ENCODE results near the gene SCAF4.
"Not testable (repeated sequence)": the region's sequence is repeated elsewhere in the genome, so short reads cannot be mapped to it uniquely, and the experiment has no call there.

SCAF4 gene

DNA sequence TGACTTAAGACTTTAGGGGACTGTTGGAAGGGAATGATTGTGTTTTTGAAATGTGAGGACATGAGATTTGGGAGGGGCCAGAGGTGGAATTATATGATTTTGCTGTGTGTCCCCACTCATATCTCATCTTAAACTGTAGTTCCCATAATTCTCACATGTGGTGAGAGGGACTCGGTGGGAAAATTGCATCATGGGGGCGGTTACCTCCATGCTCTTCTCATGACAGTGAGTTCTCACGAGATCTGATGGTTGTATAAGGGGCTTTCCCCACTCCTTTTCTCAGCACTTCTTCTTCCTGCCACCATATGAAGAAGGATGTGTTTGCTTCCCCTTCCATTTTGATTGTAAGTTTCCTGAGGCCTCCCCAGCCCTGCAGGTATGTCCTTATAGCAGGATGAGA lies 35.0 kb upstream of the SCAF4 start:
- Histone ChIP-seq H3K36me3 (no peaks in the 10 kb centered on the region), H3K4me2 (no peak overlapping the region), H4K20me1 (no peaks in the 10 kb centered on the region), H3K27me3 (no peaks in the 10 kb centered on the region), H3K4me1 (no peaks in the 10 kb centered on the region), H3K9ac (no peak overlapping the region), H3K4me3 (no peak overlapping the region), H3K9me3 (peaks cover 10% of the 10 kb centered on the region), H3K27ac (no peak overlapping the region)
- TF ChIP-seq Cebpa-rat (IDR thresholded peaks at IDR 0.05) = no peak

DNA sequence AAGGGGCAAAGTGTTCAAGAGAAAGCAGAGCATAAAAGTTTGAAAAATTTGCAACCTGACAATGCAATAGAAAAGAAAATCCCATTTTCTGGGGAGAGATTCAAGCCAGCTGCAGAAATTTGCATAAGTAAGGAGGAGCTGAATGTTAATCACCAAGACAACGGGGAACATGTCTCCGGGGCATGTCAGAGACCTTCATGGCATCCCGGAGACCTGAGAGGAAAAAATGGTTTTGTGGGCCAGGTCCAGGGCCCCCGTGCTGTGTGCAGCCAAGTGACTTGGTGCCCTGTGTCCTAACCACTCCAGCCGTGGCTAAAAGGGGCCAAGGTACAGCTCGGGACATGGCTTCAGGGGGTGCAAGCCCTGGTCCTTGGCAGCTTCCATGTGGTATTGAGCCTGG lies 33.9 kb upstream of the SCAF4 start:
- H3K4me3 ChIP-seq, H3K9me3 ChIP-seq, H3K36me3 ChIP-seq, H3K4me2 ChIP-seq, H3K9ac ChIP-seq, H3K27me3 ChIP-seq, H4K20me1 ChIP-seq, H3K27ac ChIP-seq, H3K4me1 ChIP-seq: not testable (repeated sequence)

DNA sequence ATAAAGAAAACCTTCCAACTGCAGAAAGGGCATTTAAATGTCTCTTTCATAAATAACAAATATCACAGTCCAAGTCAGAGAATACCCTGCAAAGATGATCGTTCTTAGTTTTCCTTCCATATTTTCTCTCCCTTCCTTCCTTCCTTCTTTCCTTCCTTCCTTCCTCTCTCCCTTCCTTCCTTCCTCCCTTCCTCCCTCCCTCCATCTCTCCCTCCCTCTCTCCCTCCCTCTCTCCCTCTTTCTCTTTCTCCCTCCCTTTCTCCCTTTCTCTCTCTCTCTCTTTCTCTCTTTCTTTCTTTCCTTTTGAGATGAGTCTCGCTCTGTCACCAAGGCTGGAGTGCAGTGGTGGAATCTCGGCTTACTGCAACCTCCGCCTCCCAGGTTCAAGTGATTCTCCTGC lies 29.0 kb upstream of the SCAF4 start:
- no peak overlapping the region for H3K9ac ChIP-seq
- no peaks in the 10 kb centered on the region for H3K36me3 ChIP-seq
- H3K4me2 ChIP-seq = no peak overlapping the region
- H3K4me1 ChIP-seq = no peaks in the 10 kb centered on the region
- no peaks in the 10 kb centered on the region for H4K20me1 ChIP-seq
- H3K4me3 ChIP-seq = no peak overlapping the region
- TF ChIP-seq Cebpa-rat (IDR thresholded peaks at IDR 0.05) = no peak
- H3K9me3 ChIP-seq = peaks cover 2% of the 10 kb centered on the region
- no peak overlapping the region for H3K27ac ChIP-seq
- H3K27me3 ChIP-seq = no peaks in the 10 kb centered on the region

DNA sequence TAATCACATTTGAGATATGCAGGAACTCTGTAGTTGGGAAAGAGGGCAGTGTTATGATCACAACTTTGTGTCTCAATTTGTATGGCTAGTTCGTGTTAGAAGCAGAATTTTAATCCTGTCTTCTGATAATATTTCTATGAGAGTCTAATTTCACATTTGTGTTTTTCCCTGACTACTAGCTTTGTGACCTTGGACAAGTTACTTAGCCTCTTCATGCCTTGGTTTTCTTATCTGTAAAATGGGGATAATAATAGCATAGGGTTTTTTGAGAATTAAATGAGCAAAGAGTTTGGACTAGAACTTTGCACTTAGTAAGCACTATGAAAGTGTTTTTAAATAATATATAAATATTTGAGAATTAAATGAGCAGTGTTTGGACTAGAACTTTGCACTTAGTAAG lies 24.9 kb upstream of the SCAF4 start:
- no peak overlapping the region for H3K9ac ChIP-seq
- H3K4me1 ChIP-seq = no peaks in the 10 kb centered on the region
- no peaks in the 10 kb centered on the region for H3K9me3 ChIP-seq
- no peak for TF ChIP-seq Cebpa-rat (IDR thresholded peaks at IDR 0.05)
- H3K27ac ChIP-seq = no peak overlapping the region
- H3K4me3 ChIP-seq = no peak overlapping the region
- H3K36me3 ChIP-seq = no peaks in the 10 kb centered on the region
- no peaks in the 10 kb centered on the region for H4K20me1 ChIP-seq
- no peaks in the 10 kb centered on the region for H3K27me3 ChIP-seq
- no peak overlapping the region for H3K4me2 ChIP-seq

DNA sequence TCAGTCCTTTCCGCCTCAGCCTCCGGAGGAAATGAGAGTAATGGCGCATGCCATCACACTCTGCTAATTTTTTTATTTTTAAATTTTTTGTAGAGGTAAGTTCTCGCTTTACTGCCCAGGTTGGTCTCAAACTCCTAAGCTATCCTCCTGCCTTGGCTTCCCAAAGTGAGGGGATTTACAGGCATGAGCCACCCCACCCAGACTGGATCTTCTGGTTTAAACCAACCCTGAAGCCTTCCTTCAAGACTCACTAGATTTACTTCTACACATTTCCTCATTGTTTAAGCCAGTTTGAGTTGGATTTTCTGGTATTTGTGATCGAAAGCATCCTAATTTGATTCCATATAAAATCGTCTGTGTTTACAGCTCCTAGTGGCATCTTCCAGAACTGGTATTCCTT lies 23.1 kb upstream of the SCAF4 start:
- Histone ChIP-seq H3K4me3 (no peak overlapping the region), H3K9ac (no peak overlapping the region), H3K9me3 (no peaks in the 10 kb centered on the region), H4K20me1 (no peaks in the 10 kb centered on the region), H3K4me1 (no peaks in the 10 kb centered on the region), H3K36me3 (no peaks in the 10 kb centered on the region), H3K27me3 (no peaks in the 10 kb centered on the region), H3K27ac (no peak overlapping the region), H3K4me2 (no peak overlapping the region)
- TF ChIP-seq Cebpa-rat (IDR thresholded peaks at IDR 0.05) = no peak

DNA sequence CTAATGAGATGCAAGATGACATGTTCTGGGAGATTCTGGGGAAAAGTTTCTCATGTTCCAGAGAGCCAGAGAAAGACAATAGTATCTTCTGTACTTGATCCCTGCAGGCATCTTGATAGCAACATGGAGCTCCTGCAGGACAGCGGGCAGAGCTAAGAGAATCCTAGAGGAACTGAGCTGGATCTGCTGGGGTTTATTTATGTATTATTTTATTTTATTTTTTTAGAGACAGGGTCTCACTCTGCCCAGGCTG lies 22.7 kb upstream of the SCAF4 start:
- Histone ChIP-seq H3K27me3 (no peaks in the 10 kb centered on the region), H3K4me2 (no peak overlapping the region)

DNA sequence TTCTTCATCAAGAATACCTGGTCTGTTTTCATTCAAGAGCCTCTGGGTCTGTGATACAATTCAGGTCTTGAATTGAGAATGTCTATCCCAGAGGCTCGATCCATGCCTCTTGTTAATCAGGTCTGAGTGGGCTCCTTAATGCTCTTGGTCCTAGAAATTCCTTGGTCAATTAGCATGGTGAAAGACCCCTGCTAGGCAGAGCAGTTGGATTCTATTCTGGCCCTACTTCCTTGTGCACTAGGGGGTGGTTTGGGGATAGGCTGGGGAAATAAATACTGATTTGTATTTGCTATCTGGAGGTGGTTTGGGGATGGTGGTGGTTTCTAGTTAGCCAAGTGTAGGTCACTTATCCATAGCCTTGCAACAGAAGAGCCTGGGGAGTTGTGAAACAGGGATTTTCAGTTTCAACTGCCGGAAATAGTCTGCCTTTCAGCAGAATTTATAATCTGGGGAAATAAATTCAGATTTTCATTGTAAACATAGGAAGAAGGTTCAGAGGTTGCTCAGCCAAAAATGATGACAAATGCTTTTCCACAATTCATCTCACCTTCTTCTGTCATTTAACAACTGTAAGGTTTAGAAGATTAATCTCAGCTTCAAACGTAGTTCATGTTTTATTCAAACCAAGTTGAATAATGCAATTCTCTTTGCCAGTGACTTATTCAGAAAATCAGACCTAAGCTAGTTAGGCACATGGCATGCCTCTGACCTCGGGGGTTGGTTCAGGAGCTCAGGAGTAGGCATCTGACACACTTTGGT lies 22.2 kb upstream of the SCAF4 start:
- Histone ChIP-seq H3K36me3 (no peaks in the 10 kb centered on the region), H3K9me3 (no peaks in the 10 kb centered on the region), H3K4me1 (no peaks in the 10 kb centered on the region), H3K27ac (no peak overlapping the region), H3K4me2 (no peak overlapping the region), H4K20me1 (no peaks in the 10 kb centered on the region), H3K27me3 (no peaks in the 10 kb centered on the region), H3K9ac (no peak overlapping the region), H3K4me3 (no peak overlapping the region)
- no peak for TF ChIP-seq Cebpa-rat (IDR thresholded peaks at IDR 0.05)

More for the DNA sequence above, 22.7 kb upstream of the SCAF4 start:
- Histone ChIP-seq H3K36me3 (no peaks in the 10 kb centered on the region), H3K9ac (no peak overlapping the region), H3K27ac (no peak overlapping the region), H4K20me1 (no peaks in the 10 kb centered on the region), H3K4me1 (no peaks in the 10 kb centered on the region), H3K4me3 (no peak overlapping the region), H3K9me3 (no peaks in the 10 kb centered on the region)
- TF ChIP-seq Cebpa-rat (IDR thresholded peaks at IDR 0.05) = no peak

DNA sequence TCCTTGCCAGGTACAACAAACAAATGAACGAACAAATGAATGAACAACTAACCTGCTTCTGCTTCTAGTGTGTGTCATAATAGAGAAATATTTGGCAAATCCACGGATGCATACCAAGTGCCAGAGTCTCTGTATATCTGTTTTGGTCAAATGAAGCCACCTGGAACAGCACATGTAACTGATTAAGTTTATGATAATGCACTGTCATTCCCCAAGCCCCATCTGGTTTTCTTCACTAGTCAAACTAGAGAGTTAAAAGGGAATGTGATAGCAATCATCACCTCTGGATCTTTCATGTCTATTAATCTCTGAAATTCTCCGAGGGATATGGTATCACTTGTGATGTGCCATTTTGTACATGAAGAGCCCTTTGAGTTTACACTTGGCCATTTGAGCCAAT lies 21.0 kb upstream of the SCAF4 start:
- no peak for TF ChIP-seq Cebpa-rat (IDR thresholded peaks at IDR 0.05)
- H3K27ac ChIP-seq = no peak overlapping the region
- no peak overlapping the region for H3K9ac ChIP-seq
- no peak overlapping the region for H3K4me2 ChIP-seq
- no peak overlapping the region for H3K4me3 ChIP-seq
- no peaks in the 10 kb centered on the region for H4K20me1 ChIP-seq
- H3K36me3 ChIP-seq = no peaks in the 10 kb centered on the region
- H3K4me1 ChIP-seq = no peaks in the 10 kb centered on the region
- no peaks in the 10 kb centered on the region for H3K9me3 ChIP-seq
- H3K27me3 ChIP-seq = no peaks in the 10 kb centered on the region

DNA sequence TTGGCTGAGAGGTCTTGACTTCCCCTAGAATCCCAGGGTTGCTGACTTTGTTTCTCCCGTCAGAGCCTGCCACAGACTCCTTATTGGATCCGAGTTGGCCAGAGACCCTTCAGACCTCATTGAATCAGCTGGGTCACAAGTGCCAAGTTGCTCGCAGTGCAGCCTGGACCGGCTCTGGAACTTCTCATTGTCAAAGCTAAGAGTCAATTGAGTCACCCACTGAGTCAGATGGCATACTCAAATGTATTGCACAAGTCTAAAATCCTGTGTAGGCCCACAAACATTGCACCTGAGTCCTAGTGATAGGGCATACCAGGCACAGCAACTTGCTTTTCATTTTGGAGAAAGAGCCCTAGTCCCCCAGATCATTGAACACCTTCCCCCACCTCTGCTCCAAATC lies 20.4 kb upstream of the SCAF4 start:
- H3K4me1 ChIP-seq = no peaks in the 10 kb centered on the region
- H3K27ac ChIP-seq = no peak overlapping the region
- no peak overlapping the region for H3K9ac ChIP-seq
- TF ChIP-seq Cebpa-rat (IDR thresholded peaks at IDR 0.05) = no peak
- 0 out of 2 replicates have a peak, but pooled peaks cover 1% of the 10 kb centered on the region for H3K9me3 ChIP-seq
- H3K4me2 ChIP-seq = no peak overlapping the region
- H3K27me3 ChIP-seq = no peaks in the 10 kb centered on the region
- H4K20me1 ChIP-seq = no peaks in the 10 kb centered on the region
- H3K36me3 ChIP-seq = no peaks in the 10 kb centered on the region
- no peak overlapping the region for H3K4me3 ChIP-seq

DNA sequence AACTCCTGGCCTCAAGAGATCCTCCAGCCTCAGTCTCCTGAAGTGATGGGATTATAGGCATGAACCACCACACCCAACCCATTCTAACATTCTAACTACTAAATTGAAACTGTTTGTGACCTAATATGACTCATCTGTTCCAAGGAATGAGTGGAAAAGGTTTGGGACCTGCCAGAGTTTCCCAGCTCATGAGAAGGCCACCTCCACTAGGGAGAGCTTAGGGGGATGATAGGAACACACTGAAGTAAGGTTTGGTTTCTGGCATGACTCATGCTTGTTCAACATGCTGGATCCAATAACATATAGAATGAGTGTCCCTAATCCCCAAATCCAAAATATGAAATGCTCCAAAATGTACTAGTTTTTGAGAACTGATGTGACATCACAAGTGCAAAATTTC lies 18.9 kb upstream of the SCAF4 start:
- no peak for TF ChIP-seq Cebpa-rat (IDR thresholded peaks at IDR 0.05)
- Histone ChIP-seq H3K4me2 (no peak overlapping the region), H3K9me3 (peaks cover 16% of the 10 kb centered on the region), H3K9ac (no peak overlapping the region), H4K20me1 (no peaks in the 10 kb centered on the region), H3K36me3 (no peaks in the 10 kb centered on the region), H3K27me3 (no peaks in the 10 kb centered on the region), H3K4me3 (no peak overlapping the region), H3K27ac (no peak overlapping the region), H3K4me1 (peaks cover 1% of the 10 kb centered on the region; the same call in 1 of the 2 replicates)

DNA sequence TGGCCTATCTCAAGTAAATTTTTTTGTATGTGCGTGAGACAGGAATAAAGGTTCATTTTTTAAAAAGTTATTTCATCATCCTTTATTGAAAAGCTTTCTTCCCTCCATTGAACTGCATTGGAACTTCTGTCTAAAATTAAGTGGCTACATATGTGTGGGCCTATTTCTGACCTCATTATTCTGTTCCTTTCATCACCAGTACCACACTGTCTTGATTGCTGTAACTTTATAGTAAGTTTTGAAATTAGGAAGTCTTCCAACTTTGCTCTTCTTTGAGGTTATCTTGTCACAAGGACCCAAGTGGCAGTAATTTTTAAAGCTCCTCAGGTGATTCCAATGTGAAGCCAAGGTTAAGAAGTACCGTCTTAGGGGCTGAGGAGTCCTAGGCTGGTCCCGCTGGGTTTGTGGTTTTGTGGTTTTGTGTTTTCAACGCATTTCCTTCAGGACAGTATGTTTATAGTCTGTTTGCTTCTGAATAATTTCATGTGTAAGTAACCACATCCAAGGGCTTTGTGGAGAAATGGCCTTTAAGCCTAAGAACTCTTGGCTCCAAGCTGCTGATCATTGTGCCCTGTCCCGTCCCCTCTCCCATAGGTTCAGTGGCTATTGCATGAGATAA lies 12.4 kb upstream of the SCAF4 start:
- Histone ChIP-seq H3K9ac (no peak overlapping the region; the same call in 1 of the 2 replicates), H4K20me1 (no peaks in the 10 kb centered on the region), H3K27ac (peak overlapping the region; percentile 32; the same call in 1 of the 2 replicates), H3K27me3 (no peaks in the 10 kb centered on the region), H3K4me1 (peaks cover 22% of the 10 kb centered on the region), H3K36me3 (no peaks in the 10 kb centered on the region), H3K4me2 (peak overlapping the region; percentile 66), H3K4me3 (no peak overlapping the region), H3K9me3 (peaks cover 24% of the 10 kb centered on the region)
- TF ChIP-seq Cebpa-rat (IDR thresholded peaks at IDR 0.05) = no peak
